Measurements from ENCODE around the gene P2RY11.

The P2RY11 gene

DNA sequence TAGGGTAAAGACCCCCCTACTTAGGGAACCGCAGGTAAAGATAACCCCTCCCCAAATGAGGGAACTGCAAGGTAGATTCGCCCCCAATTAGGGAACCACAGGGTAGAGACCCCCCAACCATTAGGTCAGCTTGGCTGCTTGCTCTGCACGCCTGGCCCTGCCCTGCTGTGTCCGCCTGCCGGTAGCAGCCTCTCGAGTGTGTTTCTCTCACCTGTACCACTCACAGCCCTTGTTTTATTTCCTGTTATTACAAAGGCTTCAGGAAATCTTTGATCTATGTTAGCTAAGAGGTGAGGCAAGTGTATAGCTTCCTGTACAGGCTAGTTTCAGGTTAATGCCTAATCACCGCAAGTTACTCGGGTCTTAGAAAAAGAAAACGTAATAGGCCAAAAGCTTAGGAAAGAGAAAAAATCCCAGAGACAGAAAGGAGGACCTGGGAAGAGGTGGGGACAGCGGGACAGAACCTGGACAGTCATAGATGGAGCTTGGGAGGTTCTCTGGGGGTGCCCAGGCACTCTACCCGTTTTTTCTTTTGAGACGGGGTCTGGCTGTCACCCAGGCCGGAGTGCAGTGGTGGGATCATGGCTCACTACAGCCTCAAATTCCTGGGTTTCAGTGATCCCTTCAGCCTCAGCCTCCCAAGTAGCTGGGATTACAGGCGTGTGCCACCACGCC, 31.3 kb downstream of the P2RY11 start:
- no peak for FAIRE-seq

- no peak for FAIRE-seq
These were observed 32.2 kb downstream of the P2RY11 start for GRCh38 chr19:10143681-10144080.

DNA sequence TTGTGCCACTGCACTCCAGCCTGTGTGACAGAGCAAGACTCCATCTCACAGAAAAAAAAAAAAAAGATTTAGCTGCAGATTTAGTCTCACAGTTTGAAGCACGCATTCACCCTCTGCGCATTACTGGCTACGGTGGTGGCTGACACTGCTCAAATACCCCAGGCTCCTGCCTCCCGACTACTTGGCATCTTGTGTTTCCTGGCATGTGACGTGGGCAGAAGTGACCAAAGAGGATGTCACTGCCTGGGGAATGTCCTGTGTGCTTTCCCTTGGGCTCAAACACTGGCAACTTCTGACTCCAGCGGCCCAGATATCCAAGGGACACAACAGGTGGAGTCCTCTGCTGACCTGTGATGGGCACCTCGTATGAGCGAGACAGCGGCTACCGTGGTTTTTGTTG, 32.9 kb downstream of the P2RY11 start:
- no peak for FAIRE-seq

GRCh38 chr19:10145031-10145430, 33.5 kb downstream of the P2RY11 start:
- FAIRE-seq: no peak

DNA sequence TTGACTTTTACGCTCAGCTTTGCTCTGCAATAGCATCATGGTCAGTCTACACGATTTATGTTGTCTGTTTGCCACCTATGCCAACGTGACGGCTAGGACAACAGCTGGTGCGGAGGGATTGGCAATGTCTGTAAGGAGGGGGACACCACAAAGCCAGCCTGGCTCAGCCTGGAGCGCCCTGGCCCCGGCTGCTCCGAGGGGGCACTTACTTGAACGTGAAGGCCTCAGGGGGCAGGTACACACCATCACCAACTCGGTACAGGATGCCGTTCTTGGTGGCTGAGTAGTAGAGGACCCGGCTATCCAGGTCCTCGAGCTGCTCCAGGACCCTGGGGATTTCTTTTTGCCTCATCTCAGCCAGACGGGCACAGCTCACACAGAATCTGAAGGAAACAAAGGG, 34.6 kb downstream of the P2RY11 start:
- no peak for FAIRE-seq

- FAIRE-seq: no peak
These were observed 37.9 kb downstream of the P2RY11 start for GRCh38 chr19:10149427-10149826.

DNA sequence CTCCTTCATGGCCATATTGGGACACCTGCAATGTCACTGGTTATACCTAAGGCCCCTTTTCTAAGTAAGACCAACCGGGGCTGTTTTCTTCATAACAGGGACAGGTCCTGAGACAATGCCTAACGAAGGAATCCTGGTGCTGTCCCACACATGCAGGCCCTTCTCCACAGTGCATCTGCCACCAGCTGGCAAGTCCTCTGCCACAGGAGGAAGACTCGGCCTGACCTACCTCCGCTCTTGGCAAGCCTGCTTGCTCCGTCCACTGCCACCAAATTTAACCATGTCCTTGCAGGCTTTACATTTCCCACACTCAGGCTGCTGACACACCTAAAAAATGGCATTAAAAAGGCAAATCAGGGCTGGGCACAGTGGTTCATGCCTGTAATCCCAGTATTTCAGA, 40.0 kb downstream of the P2RY11 start:
- no peak for FAIRE-seq

GRCh38 chr19:10152100-10152499, 40.6 kb downstream of the P2RY11 start:
- FAIRE-seq: no peak

- FAIRE-seq: no peak
These were observed 44.3 kb downstream of the P2RY11 start for GRCh38 chr19:10155839-10156238.

GRCh38 chr19:10158071-10158470, 46.6 kb downstream of the P2RY11 start:
- no peak for FAIRE-seq

- FAIRE-seq: no peak
These were observed 47.0 kb downstream of the P2RY11 start for GRCh38 chr19:10158485-10158884.

DNA sequence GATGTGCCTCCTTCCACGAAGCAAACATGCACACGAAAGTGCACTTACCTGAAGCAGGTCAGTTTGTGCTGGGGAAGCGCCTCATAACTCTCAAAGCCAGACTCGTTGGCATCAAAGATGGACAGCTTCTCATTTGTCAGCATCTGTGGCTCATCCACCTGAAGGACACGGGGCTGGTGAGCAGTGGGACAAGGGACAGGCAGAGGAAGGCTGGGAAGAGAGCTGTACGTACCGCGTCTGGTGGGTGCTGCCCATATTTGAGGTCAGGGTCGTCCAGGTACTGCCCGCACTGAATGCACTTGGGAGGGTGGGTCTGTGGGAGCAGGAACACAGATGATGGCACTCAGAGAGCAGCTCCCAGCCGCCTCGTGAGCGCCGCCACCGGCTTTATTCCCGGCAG, 48.1 kb downstream of the P2RY11 start:
- FAIRE-seq: no peak

DNA sequence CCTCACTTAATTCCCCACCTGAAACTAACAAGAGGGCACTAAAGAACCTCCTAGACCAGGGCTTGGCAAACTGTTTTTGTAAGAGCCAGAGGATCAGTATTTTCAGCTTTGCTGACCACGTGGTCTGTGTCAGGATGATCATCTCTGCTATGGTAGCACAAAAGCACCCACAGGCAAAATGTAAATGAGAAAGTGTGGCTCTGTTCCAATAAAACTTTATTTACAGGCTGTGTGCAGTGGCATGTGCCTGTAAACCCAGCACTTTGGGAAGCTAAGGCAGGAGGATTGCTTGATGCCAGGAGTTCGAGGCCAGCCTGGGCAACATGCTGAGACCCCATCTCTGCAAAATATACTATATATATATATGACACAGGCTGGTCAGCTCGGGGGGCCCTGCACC, 52.0 kb downstream of the P2RY11 start:
- FAIRE-seq: no peak
